HepG2 (cell line): Measurements from ENCODE around the gene PHF23. TPM values are rescaled to one million over a fixed set of nuclear protein-coding genes. Genes with fewer than 3 reads are reported as not detected.
A peak's percentile ranks its signal among the peaks of the same experiment; 100 is the strongest.

Source experiments
- CERS6 ChIP-seq: sonication (generic); formaldehyde crosslinking; IDR thresholded peaks from 2 replicates; pipeline ENCODE4 v1.5.0; 2020; ENCODE audit warnings: missing genetic modification reagents
- CHD4 ChIP-seq: fragments of 200-600 bp; sonication (generic); IDR thresholded peaks from 2 replicates; pipeline ENCODE4 v1.7.0; 2017; ENCODE audit warnings: mild to moderate bottlenecking, low read length, borderline replicate concordance
- ELK4 ChIP-seq: sonication (generic); formaldehyde crosslinking; IDR thresholded peaks from 2 replicates; pipeline ENCODE4 v1.9.0; 2021; ENCODE audit warnings: missing genetic modification reagents, borderline replicate concordance
- ETS1 ChIP-seq: sonication (generic); formaldehyde crosslinking; IDR thresholded peaks from 2 replicates; pipeline ENCODE4 v1.4.0; 2020; ENCODE audit warnings: missing genetic modification reagents
- IRX3 ChIP-seq: sonication (generic); formaldehyde crosslinking; IDR thresholded peaks from 2 replicates; pipeline ENCODE4 v1.8.1; 2023; ENCODE audit warnings: mild to moderate bottlenecking, low read depth, missing genetic modification reagents, borderline replicate concordance
- MAFK ChIP-seq, 2 experiments: IDR thresholded peaks in 1 of 2; conservative IDR thresholded peaks in 1 of 2; 2 replicates each; pipeline ENCODE4 v1.6.1; 2011; ENCODE audit warnings: improper control_type of control experiment in 2 of 2, low read length in 2 of 2
- PBX2 ChIP-seq: IDR thresholded peaks from 2 replicates; pipeline ENCODE4 v1.6.1; 2016; ENCODE audit warnings: control low read depth
- PLSCR1 ChIP-seq: sonication (generic); formaldehyde crosslinking; IDR thresholded peaks from 2 replicates; pipeline ENCODE4 v1.5.0; 2020; ENCODE audit warnings: missing genetic modification reagents, mild to moderate bottlenecking, borderline replicate concordance
- RORA ChIP-seq: sonication (generic); formaldehyde crosslinking; IDR thresholded peaks from 2 replicates; pipeline ENCODE4 v1.5.0; 2020; ENCODE audit warnings: mild to moderate bottlenecking, missing genetic modification reagents, moderate library complexity
- YEATS2 ChIP-seq: sonication (generic); formaldehyde crosslinking; IDR thresholded peaks from 2 replicates; pipeline ENCODE4 v1.4.0; 2020; ENCODE audit warnings: missing genetic modification reagents, borderline replicate concordance
- ZFP36L1 ChIP-seq: sonication (generic); formaldehyde crosslinking; IDR thresholded peaks from 2 replicates; pipeline ENCODE4 v1.8.0; 2022; ENCODE audit warnings: mild to moderate bottlenecking, missing genetic modification reagents, moderate library complexity
- ZNF354B ChIP-seq: sonication (generic); formaldehyde crosslinking; IDR thresholded peaks from 2 replicates; pipeline ENCODE4 v1.8.0; 2022; ENCODE audit warnings: mild to moderate bottlenecking, missing genetic modification reagents
- ZNF382 ChIP-seq: sonication (generic); formaldehyde crosslinking; IDR thresholded peaks from 2 replicates; pipeline ENCODE4 v1.5.0; 2020; ENCODE audit warnings: missing genetic modification reagents, mild to moderate bottlenecking, borderline replicate concordance
- ZNF564 ChIP-seq: sonication (generic); formaldehyde crosslinking; IDR thresholded peaks from 2 replicates; pipeline ENCODE4 v1.8.1; 2023; ENCODE audit warnings: mild to moderate bottlenecking, missing genetic modification reagents
- ZNF670 ChIP-seq: sonication (generic); formaldehyde crosslinking; IDR thresholded peaks from 2 replicates; pipeline ENCODE4 v1.8.0; 2022; ENCODE audit warnings: mild to moderate bottlenecking, missing genetic modification reagents, borderline replicate concordance
- ZNF737 ChIP-seq: sonication (generic); formaldehyde crosslinking; IDR thresholded peaks from 2 replicates; pipeline ENCODE4 v1.5.0; 2020; ENCODE audit warnings: missing genetic modification reagents, mild to moderate bottlenecking, borderline replicate concordance
- ZNF781 ChIP-seq: sonication (generic); formaldehyde crosslinking; IDR thresholded peaks from 2 replicates; pipeline ENCODE4 v1.5.1; 2020; ENCODE audit warnings: borderline replicate concordance, mild to moderate bottlenecking, missing genetic modification reagents; ENCODE audit errors: not compliant biosample characterization
- ZNF800 ChIP-seq: sonication (generic); formaldehyde crosslinking; IDR thresholded peaks from 2 replicates; pipeline ENCODE4 v1.4.0; 2020; ENCODE audit warnings: missing genetic modification reagents
- polyA plus RNA-seq, 8 experiments: library from polyadenylated mRNA; depleted of rRNA in 3 of 8; stranded (reverse) in 7 of 8; unstranded in 1 of 8; fragments of >200 nt; fragmentation: Illumina TruSeq in 4 of 8; extraction: Trizol in 4 of 8; gene quantifications; 2 replicates each; pipeline versions ENCODE4 v1.2.1 to v1.2.3, GENCODE V29; 2011 to 2016; ENCODE audit warnings: low read depth in 4 of 8, missing spikeins in 1 of 8, mixed read lengths in 1 of 8; ENCODE audit not compliant: insufficient read depth in 1 of 8
- total RNA-seq, 5 experiments: library from RNA; depleted of rRNA; stranded (reverse); fragments of >200 nt; fragmentation: Illumina TruSeq; extraction: Trizol; gene quantifications; 2 replicates each; pipeline ENCODE4 v1.2.3, GENCODE V29; 2016; ENCODE audit warnings: low read depth in 1 of 5

Gene PHF23
- total and polyA plus RNA-seq, 2 of the 13 experiments (the other 11 are each of a cell fraction or from before 2014, with no cell fraction given): 27.6 to 33.2 TPM

GRCh38 chr17:7239091-7240027 is at the start of gene PHF23 (continued):
- no peak for TF ChIP-seq MAFK (conservative IDR thresholded peaks at IDR 0.05 in 1 of 2, IDR thresholded peaks at IDR 0.05 in 1 of 2; ENCODE audit: low read length in 2 of 2)
- no peak for TF ChIP-seq PLSCR1 (CRISPR knock-in tag)
- TF ChIP-seq ZNF354B (CRISPR knock-in tag): no peak
- TF ChIP-seq ZNF670 (CRISPR knock-in tag): no peak
- TF ChIP-seq ELK4 (CRISPR knock-in tag): no peak
- TF ChIP-seq CHD4: no peak
- TF ChIP-seq ZNF382: no peak
- no peak for TF ChIP-seq IRX3 (CRISPR knock-in tag)
- TF ChIP-seq CERS6 (CRISPR knock-in tag): no peak
- TF ChIP-seq ZNF800 (CRISPR knock-in tag): 0 out of 2 replicates have a peak, but pooled peaks have one; percentile 21
- TF ChIP-seq ZFP36L1 (CRISPR knock-in tag): no peak
- TF ChIP-seq ZNF737 (CRISPR knock-in tag): no peak
- TF ChIP-seq RORA: no peak
- TF ChIP-seq ZNF781 (CRISPR knock-in tag): no peak
- TF ChIP-seq ETS1 (CRISPR knock-in tag): no peak
- TF ChIP-seq ZNF564 (CRISPR knock-in tag): no peak
- peak; percentile 60; the same call in 1 of the 2 replicates for TF ChIP-seq YEATS2
- no peak for TF ChIP-seq PBX2 (CRISPR knock-in tag)
